PC-3 (cell line): ENCODE results near the gene GAB2.

Experiments used
- EZH2 ChIP-seq: fragments of 300-600 bp; sonication (generic); IDR thresholded peaks from one replicate; pipeline ENCODE4 v1.6.1; 2017; ENCODE audit warnings: antibody characterized with exemption, mild to moderate bottlenecking, low read length; ENCODE audit not compliant: unreplicated experiment
- EZH2phosphoT487 ChIP-seq: fragments of 300-600 bp; sonication (generic); IDR thresholded peaks from 2 replicates; pipeline ENCODE4 v1.6.1; 2018; ENCODE audit warnings: mild to moderate bottlenecking, antibody characterized with exemption, low read length, borderline replicate concordance
- TF ChIP-seq, protein P1 (sequence below): fragments of 300-600 bp; sonication (generic); conservative IDR thresholded peaks from 2 replicates; pipeline ENCODE4 v1.5.1; 2017; ENCODE audit warnings: antibody characterized with exemption, low read depth, mild to moderate bottlenecking, low read length

DNA sequence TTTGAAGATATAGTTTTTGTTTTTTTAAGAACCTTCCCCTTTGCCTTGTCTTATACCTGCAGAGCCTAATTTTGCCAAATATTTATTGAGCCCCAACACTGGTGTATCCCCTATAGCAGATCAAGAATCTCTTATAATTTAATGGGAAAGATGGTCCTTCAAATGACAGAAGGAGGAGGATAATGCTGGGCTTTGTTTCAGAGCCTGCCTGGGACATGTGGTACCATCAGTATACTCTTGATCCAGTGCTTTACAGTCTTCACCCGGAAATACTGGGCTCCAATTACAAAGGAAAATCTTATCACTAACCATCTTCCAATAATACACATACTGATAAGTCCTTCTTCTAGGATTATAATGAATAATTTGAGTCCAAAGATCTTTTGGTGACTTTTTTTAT is 84.7 kb downstream of the GAB2 start:
- TF ChIP-seq EZH2 (no peak), EZH2phosphoT487 (no peak)
- TF ChIP-seq, protein P1, sequence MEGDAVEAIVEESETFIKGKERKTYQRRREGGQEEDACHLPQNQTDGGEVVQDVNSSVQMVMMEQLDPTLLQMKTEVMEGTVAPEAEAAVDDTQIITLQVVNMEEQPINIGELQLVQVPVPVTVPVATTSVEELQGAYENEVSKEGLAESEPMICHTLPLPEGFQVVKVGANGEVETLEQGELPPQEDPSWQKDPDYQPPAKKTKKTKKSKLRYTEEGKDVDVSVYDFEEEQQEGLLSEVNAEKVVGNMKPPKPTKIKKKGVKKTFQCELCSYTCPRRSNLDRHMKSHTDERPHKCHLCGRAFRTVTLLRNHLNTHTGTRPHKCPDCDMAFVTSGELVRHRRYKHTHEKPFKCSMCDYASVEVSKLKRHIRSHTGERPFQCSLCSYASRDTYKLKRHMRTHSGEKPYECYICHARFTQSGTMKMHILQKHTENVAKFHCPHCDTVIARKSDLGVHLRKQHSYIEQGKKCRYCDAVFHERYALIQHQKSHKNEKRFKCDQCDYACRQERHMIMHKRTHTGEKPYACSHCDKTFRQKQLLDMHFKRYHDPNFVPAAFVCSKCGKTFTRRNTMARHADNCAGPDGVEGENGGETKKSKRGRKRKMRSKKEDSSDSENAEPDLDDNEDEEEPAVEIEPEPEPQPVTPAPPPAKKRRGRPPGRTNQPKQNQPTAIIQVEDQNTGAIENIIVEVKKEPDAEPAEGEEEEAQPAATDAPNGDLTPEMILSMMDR = no peak
